Natural killer cell (primary cell): ENCODE data around the gene ZNF526. TPM values are rescaled to one million over a fixed set of nuclear protein-coding genes. Genes with fewer than 3 reads are reported as not detected.

ENCODE experiments used
- ATAC-seq, 3 donors: fragments of 150-1000 bp in 2 of 3; fragments of 200-7000 bp in 1 of 3; cut with Tn5 transposase; 1 replicate in 1 of 3; 2 replicates in 2 of 3; pipeline ENCODE4 v1.10.0; 2021; ENCODE audit warnings: mild to moderate bottlenecking in 2 of 3, moderate library complexity in 2 of 3
- DNase-seq, 2 donors: peaks; one replicate each; pipeline versions ENCODE4 v3.0.0 to v3.0.0-alpha.2; 2013 to 2021; ENCODE audit warnings: mixed read lengths in 1 of 2
- H3K27ac ChIP-seq: one replicate; pipeline ENCODE4 v1.5.1; 2013; ENCODE audit warnings: mild to moderate bottlenecking, low read length
- H3K27me3 ChIP-seq: one replicate; pipeline ENCODE4 v1.6.1; 2013; ENCODE audit warnings: low read length; ENCODE audit not compliant: control insufficient read depth, insufficient read depth
- H3K36me3 ChIP-seq: one replicate; pipeline ENCODE4 v1.6.1; 2013; ENCODE audit warnings: low read length; ENCODE audit not compliant: control insufficient read depth, insufficient read depth
- H3K4me1 ChIP-seq: one replicate; pipeline ENCODE4 v1.6.1; 2013; ENCODE audit warnings: low read length; ENCODE audit not compliant: control insufficient read depth, insufficient read depth
- H3K4me3 ChIP-seq: one replicate; pipeline ENCODE4 v1.5.1; 2013; ENCODE audit warnings: low read length
- H3K9me3 ChIP-seq: one replicate; pipeline ENCODE4 v1.6.1; 2013; ENCODE audit warnings: low read length; ENCODE audit not compliant: control insufficient read depth, insufficient read depth
- H3K27ac Mint-ChIP-seq, 2 donors: one replicate each; pipeline ENCODE4 v1.8.0; 2022; ENCODE audit warnings: mild to moderate bottlenecking in 2 of 2, mixed read lengths in 2 of 2, moderate library complexity in 1 of 2
- H3K27me3 Mint-ChIP-seq, 2 donors: one replicate each; pipeline ENCODE4 v1.8.0; 2022; ENCODE audit warnings: low read depth in 2 of 2, mixed read lengths in 2 of 2
- H3K36me3 Mint-ChIP-seq: one replicate; pipeline ENCODE4 v1.8.0; 2022; ENCODE audit warnings: mixed read lengths
- H3K4me1 Mint-ChIP-seq, 2 donors: one replicate each; pipeline ENCODE4 v1.8.0; 2022; ENCODE audit warnings: mixed read lengths in 2 of 2
- H3K4me3 Mint-ChIP-seq: one replicate; pipeline ENCODE4 v1.8.0; 2022; ENCODE audit warnings: mild to moderate bottlenecking, moderate library complexity, mixed read lengths
- H3K9me3 Mint-ChIP-seq, 2 donors: one replicate each; pipeline ENCODE4 v1.8.0; 2022; ENCODE audit warnings: mixed read lengths in 2 of 2
- CTCF ChIP-seq: fragments of 200-600 bp; IDR thresholded peaks from one replicate; pipeline ENCODE4 v1.8.0; 2022; ENCODE audit warnings: antibody characterized with exemption
- WGBS: methylation state at CpG from one replicate; pipeline ENCODE4 v1.1.7; 2013; ENCODE audit warnings: missing lambda C conversion rate; ENCODE audit not compliant: insufficient coverage; 5-methylcytosine and 5-hydroxymethylcytosine counted together
- intact Hi-C: fragments of 100-400 bp; cut with micrococcal nuclease; formaldehyde crosslinking; loops from one replicate; pipeline ENCODE4 v1.14.2; 2022
- total RNA-seq, 4 donors: library from RNA; stranded (reverse); fragments of 120-200 nt in 1 of 4; gene quantifications; one replicate each; pipeline versions ENCODE4 v1.2.3 to v1.2.4, GENCODE V29; 2013 to 2022

Gene ZNF526
- total RNA-seq, 3 donors from 2014 or later (not counting 1 experiment from before 2014, with no cell fraction given) = 8.8 to 10.6 (median 10.2) TPM

GRCh38 chr19:42175952-42176648, 44.0 kb upstream of the ZNF526 start:
- peak overlapping the region in 1 of 2 donors; percentile 78 for H3K27ac Mint-ChIP-seq
- peaks cover 7 to 12% of the 10 kb centered on the region in 2 donors for H3K27me3 Mint-ChIP-seq
- H3K4me1 Mint-ChIP-seq = peaks cover 7 to 17% of the 10 kb centered on the region in 2 donors
- TF ChIP-seq CTCF = no peak
- no peaks in the 10 kb centered on the region for H3K36me3 Mint-ChIP-seq
- H3K4me3 Mint-ChIP-seq = peak overlapping the region; percentile 97
- H3K27me3 ChIP-seq = peaks cover 36% of the 10 kb centered on the region
- 2% methylated on average over 31 of the region's 34 CpGs for WGBS
- DNase-seq (peak in 1 of 2 donors; percentile 51), ATAC-seq (peak; percentile 30 to 46 (median 37))
- H3K27ac ChIP-seq = no peak overlapping the region
- H3K36me3 ChIP-seq = no peaks in the 10 kb centered on the region
- intact Hi-C loops = loop anchor here (5.0 kb wide), 1 partner anchor 121 kb away; no protein-coding TSS in a partner anchor
- no peaks in the 10 kb centered on the region for H3K9me3 ChIP-seq
- H3K9me3 Mint-ChIP-seq = no peaks in the 10 kb centered on the region
- H3K4me1 ChIP-seq = peaks cover 18% of the 10 kb centered on the region
- peak overlapping the region; percentile 42 for H3K4me3 ChIP-seq

- DNase-seq (no peak), ATAC-seq (peak; percentile 46 to 63 (median 49))
- H3K27ac Mint-ChIP-seq = peak overlapping the region in 1 of 2 donors; percentile 78
- H3K36me3 Mint-ChIP-seq = no peaks in the 10 kb centered on the region
- peak overlapping the region; percentile 97 for H3K4me3 Mint-ChIP-seq
- intact Hi-C loops = loop anchor here (5.0 kb wide), 1 partner anchor 121 kb away; no protein-coding TSS in a partner anchor
- H3K9me3 ChIP-seq = no peaks in the 10 kb centered on the region
- H3K9me3 Mint-ChIP-seq = no peaks in the 10 kb centered on the region
- peak overlapping the region; percentile 42 for H3K4me3 ChIP-seq
- TF ChIP-seq CTCF = no peak
- peaks cover 36% of the 10 kb centered on the region for H3K27me3 ChIP-seq
- H3K27ac ChIP-seq = no peak overlapping the region
- under 1% methylated on average over 31 of the region's 31 CpGs for WGBS
- peaks cover 7 to 17% of the 10 kb centered on the region in 2 donors for H3K4me1 Mint-ChIP-seq
- peaks cover 7 to 12% of the 10 kb centered on the region in 2 donors for H3K27me3 Mint-ChIP-seq
- peaks cover 18% of the 10 kb centered on the region for H3K4me1 ChIP-seq
- no peaks in the 10 kb centered on the region for H3K36me3 ChIP-seq
Measured at GRCh38 chr19:42176649-42176989, 43.5 kb upstream of the ZNF526 start.

GRCh38 chr19:42176990-42177685, 43.0 kb upstream of the ZNF526 start:
- ATAC-seq (peak; percentile 89 to 94 (median 92)), DNase-seq (peak; percentile 63 to 89)
- intact Hi-C loops = loop anchor here (5.0 kb wide), 1 partner anchor 120 kb away; no protein-coding TSS in a partner anchor
- Histone ChIP-seq H3K4me3 (peak overlapping the region; percentile 42), H3K9me3 (no peaks in the 10 kb centered on the region), H3K27me3 (peaks cover 36% of the 10 kb centered on the region), H3K4me1 (peaks cover 18% of the 10 kb centered on the region), H3K36me3 (no peaks in the 10 kb centered on the region), H3K27ac (no peak overlapping the region)
- H3K27me3 Mint-ChIP-seq = peaks cover 7 to 14% of the 10 kb centered on the region in 2 donors
- no peaks in the 10 kb centered on the region for H3K36me3 Mint-ChIP-seq
- H3K4me3 Mint-ChIP-seq = no peak overlapping the region
- H3K4me1 Mint-ChIP-seq = peaks cover 11 to 22% of the 10 kb centered on the region in 2 donors
- no peak overlapping the region for H3K27ac Mint-ChIP-seq
- WGBS = under 1% methylated on average over 66 of the region's 66 CpGs
- H3K9me3 Mint-ChIP-seq = no peaks in the 10 kb centered on the region
- peak; percentile 29 for TF ChIP-seq CTCF
